Kidney tubule cell (primary cell): ENCODE measurements around the gene RPTOR.
A peak's percentile ranks its signal among the peaks of the same experiment; 100 is the strongest.

Source experiments
- DNase-seq: peaks from one replicate; pipeline ENCODE4 v3.0.0-alpha.2; 2018; ENCODE audit warnings: low spot score

Gene RPTOR

DNA sequence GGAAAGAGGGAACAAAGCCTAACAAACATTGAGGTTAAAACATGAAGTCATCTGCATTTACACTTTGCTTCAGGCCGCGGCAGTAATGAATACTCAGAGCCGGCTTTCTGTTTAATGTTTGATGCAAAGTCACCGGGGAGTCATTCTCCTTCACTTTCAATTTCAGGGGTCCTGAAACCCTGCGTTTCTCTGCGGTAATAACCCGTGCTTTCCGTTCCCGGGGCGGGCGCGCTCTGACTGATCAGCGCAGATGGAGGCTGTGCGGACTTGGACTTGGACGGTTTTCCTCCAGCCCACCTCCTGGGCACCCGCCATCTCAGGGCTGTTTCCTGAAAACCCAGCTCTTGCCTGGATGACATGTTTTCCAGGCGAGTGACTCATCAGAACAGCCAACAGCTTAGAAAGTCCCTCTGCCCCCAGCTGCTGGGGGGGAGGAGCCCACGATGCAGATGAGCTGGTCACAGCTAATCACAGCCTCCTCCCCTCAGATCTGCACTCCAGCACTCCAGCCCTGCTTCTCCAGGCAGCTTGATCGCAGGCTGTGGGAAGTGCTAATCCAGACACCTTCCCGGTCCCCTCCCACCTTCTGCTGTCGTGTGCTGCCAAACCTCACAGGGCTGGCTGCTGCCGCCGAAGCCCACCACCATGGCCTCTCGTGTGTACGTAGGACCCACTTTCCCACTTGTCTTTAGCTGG, 288.4 kb downstream of the RPTOR start:
- peak; percentile 99 for DNase-seq

GRCh38 chr17:80833952-80834892, 289.6 kb downstream of the RPTOR start:
- DNase-seq: peak; percentile 25

DNA sequence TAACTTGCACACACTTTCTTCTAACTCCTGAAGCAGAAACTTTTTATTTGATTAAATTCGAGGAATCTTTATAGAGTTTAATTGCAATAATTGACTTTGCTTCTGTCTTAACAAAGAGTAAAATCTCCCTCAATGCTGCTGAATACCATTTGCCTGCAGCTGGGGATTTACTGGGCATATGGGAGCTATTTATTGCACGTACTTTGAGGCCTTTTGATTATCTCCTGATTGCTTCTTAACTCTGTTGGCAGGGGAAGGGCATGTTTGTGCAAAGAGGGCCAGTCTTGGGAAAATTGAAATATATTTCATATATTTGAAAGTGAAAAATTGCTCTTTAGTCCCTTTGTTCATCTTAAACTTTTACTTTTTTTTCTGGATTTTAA, 290.2 kb downstream of the RPTOR start:
- DNase-seq: no peak

GRCh38 chr17:80835816-80836657, 291.4 kb downstream of the RPTOR start:
- no peak for DNase-seq

GRCh38 chr17:80836658-80836965, 292.0 kb downstream of the RPTOR start:
- DNase-seq: no peak

DNA sequence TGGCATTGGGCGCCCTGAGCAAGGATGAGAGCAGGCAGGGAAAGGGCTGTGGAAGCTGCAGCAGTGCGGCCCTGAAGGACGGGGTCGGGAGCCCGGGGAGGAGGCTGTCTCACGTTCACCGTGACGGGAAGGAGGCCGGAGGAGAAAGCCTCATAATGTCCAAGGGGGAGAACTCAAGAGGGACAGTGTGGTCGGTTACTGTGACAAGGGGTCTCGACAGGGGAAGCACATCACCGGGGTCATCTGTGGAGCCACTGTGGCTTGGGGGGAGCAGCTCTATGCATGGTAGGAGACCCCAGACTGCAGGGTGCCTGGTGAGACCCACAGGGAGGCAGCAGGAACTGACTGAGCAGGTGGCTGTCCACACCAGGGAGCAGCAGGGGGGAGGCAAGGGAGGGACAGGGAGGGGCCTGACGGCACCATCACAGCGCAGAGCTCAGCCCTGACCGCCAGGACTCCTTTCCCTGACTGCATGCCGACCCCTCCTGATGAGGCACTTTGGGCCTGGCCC, 292.4 kb downstream of the RPTOR start:
- DNase-seq: no peak

DNA sequence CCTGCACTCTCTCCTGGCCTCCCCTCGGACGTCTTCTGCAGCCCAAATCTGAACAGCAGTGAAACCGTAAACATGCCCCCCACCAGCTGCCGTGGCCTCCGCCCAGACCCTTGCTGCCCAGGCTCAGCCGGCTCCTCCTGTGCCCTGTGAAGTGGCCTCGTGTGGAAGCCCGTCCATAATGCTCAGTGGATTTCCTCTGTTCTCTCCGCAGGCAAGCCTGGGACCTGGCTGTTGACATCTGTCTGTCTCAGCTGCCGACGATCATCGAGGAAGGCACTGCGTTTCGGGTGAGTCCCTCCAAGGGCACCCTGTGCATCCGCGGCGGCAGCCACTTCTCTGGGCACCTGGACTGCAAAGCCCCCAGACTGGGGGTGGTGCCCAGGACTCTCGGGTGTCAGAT, 293.1 kb downstream of the RPTOR start:
- no peak for DNase-seq

GRCh38 chr17:80838311-80839025, 293.8 kb downstream of the RPTOR start:
- no peak for DNase-seq

DNA sequence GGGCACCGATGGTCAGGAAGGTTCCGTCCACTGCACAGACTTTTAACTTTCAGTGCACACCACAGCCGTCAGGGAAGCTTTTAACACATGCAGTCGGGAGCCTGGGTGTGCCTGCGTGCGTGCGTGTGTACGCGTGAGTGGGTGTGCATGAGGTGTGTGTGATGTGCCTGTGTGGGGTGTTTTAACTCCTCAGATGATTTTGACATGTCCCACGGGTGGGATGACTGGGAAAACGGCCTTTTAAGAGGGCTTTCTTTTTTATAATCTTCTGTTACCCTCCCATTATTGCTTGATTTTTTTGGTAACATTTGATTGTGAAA, 294.3 kb downstream of the RPTOR start:
- no peak for DNase-seq

GRCh38 chr17:80839511-80839941, 294.9 kb downstream of the RPTOR start:
- no peak for DNase-seq

- no peak for DNase-seq
Measured at GRCh38 chr17:80839970-80840369, 295.3 kb downstream of the RPTOR start.

DNA sequence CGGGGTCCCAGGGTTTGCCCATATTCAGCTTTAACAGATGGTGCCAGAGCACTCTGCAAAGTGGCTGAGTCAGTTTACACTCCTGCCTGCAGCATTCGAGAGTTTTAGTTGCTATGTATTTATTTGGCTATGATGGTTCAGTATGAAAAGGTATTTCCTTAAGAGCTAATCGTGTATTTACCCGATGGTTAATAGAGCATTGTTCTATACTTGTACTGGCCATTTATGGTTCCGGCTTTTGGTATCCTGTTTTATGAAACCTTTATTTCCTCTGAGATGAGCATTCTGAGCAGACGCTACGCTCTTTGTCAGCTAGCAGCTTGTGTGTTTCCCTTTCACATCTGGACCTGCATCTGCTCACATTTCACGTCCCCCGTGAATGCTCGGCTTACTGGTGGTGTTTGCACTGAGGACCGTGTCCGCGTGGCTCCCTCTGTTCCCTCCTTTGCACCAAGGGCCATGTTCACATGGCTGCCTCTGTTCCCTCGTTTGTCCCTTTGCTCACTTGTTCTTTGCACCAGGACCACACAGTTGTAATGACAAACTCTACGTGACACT, 297.9 kb downstream of the RPTOR start:
- no peak for DNase-seq

DNA sequence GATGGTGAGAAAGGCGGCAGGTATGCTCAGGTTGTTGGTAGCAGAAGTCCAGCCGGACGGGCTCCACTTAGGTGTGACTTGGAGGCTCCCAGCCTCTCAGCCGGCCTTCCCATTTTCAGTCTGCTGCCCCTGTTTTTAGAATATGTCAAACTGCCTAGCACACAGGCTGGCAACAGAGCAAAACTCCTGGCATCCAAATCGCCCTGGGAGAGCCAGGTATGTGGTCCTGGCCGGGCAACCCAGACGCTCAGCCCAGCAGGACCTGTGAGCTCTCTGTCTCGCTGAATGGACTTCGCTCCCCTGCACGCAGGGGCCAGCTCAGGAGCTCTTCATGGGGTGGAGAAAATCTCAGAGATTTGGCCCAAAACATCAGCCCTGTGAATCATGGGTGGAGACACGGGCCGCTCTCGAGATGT, 299.1 kb downstream of the RPTOR start:
- DNase-seq: no peak

DNA sequence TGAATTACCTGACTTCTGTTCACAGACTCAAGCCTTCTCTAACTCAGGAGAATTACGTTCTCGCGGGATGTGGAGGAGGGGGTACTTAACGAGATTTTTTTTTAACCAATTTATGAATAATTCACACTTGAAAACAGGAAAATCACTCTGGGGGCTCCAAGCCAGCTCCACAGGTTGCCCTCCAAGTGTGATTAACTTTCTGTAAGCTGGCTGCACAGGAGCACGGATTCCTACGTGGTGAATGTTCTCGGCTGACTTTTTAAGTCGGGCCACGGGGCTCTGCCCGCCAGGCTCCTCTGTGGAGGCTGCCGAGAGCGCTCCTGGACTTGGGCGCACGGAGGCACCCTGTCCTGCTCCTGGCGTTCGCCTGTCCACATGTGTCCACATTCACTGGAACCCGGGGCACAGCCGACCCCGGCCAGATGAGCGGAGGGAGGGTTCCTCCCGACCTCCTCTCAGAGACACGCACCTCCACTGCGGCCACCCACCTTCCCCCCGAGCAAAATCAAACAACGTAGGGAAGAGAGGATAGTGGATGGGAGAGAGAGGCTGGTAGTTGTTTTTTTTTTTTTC, 299.9 kb downstream of the RPTOR start:
- no peak for DNase-seq

DNA sequence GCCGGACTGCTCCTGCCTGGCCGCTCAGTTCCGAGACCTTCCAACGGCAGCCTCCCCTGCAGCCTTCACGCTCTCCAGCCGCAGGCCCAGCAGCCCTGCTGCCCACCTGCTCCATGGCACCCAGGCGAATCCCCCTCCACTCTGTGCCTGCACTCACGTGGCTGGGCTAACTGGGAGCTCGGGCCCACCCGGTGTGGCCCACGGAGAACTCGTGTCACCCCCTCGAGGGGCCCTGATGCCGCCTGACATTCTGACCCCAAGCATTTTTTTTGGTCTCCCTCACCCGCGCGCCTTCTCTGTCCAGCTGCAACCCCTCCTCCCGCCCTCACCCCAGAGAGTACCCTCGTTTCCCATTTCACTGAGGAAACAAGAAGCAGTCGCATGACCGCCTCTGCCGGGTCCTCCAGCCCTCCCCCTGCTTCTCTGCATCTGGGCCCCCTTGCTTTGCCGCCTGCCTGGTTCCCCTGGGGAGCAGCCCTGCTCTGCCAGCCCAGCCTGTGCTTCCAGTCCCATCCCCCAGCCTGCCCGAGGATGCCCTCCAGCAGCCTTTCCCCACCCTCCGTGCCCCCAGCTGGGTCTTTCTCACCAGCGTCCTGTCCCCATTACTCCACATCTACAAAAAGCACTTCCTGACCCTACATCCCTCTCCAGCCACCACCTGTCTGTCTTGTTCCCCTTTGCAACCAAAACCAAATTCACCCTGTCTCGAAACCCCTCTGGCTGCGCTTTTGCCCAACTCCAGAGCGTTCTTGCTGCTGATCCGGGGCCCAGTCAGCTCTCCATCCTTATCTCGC, 300.6 kb downstream of the RPTOR start:
- DNase-seq: no peak

- DNase-seq: no peak
Measured at GRCh38 chr17:80845863-80846671, 301.4 kb downstream of the RPTOR start.

DNA sequence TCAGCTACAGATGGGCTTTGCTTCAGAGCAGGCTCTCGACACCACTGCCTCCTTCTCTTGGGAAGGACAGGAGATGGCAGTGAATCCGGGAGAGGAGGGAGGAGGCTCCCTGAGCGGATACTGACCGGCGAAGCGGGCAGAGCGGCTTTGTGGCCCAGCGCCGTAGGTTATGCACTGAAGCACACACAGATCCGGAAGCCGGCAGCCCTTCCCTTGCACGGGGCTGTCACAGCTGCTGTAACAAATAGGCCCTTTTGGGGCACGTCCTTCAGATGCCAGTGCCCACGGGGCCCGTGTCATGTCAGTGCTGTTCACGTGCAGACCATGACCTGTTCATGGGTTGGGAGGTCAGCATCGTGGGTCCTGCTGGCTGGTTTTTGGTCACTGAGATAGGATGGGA, 302.3 kb downstream of the RPTOR start:
- no peak for DNase-seq

GRCh38 chr17:80847496-80848230, 303.0 kb downstream of the RPTOR start:
- no peak for DNase-seq
